K562 (cell line): ENCODE results near the gene STK32C. TPM values are rescaled to one million over a fixed set of nuclear protein-coding genes. Genes with fewer than 3 reads are reported as not detected.

Source experiments
- ATAC-seq: fragments of 200-7000 bp; cut with Tn5 transposase; 3 replicates; pipeline ENCODE4 v1.9.1; 2020; ENCODE audit warnings: moderate library complexity
- BruUV-seq: library from RNA; stranded (reverse); fragments of 400-500 nt; replicated peaks from 2 replicates; lab custom pipeline; 2021; lab: Mats Ljungman, UMichigan
- CTCF ChIA-PET: fragments of 300-600 bp; formaldehyde crosslinking; extraction: SDS; loops from one replicate; lab custom pipeline; 2021; ENCODE audit warnings: low intra/inter-chr PET ratio; lab: Yijun Ruan, JAX
- POLR2A ChIA-PET: fragments of 300-600, 350-650 bp; sonication (Branson Sonifier 250); formaldehyde crosslinking; extraction: SDS; loops from one replicate; lab custom pipeline; 2021; ENCODE audit warnings: antibody characterized with exemption, inconsistent platforms; lab: Yijun Ruan, JAX
- DNase-seq, 4 experiments: peaks; one replicate each; pipeline versions ENCODE4 v3.0.0 to v3.0.0-alpha.2; 2011 to 2018; ENCODE audit warnings: low spot score in 3 of 4, mixed read lengths in 3 of 4; ENCODE audit errors: extremely low read depth in 1 of 4
- FAIRE-seq: peaks from 2 replicates; lab custom pipeline; 2011; peaks lifted over from hg19 to GRCh38; lab: Jason Lieb, UNC
- H2AFZ ChIP-seq: 2 replicates; pipeline ENCODE4 v1.6.0; 2011; ENCODE audit warnings: low read depth, low read length, control low read depth, inconsistent platforms
- H3K27ac ChIP-seq: fragments of 200-600 bp; 3 replicates; pipeline ENCODE4 v1.8.0; 2011; ENCODE audit warnings: low read depth, mild to moderate bottlenecking, control low read depth, inconsistent platforms, low read length, moderate library complexity, mixed read lengths; ENCODE audit errors: extremely low read depth
- H3K27me3 ChIP-seq, 2 experiments: fragments of 300-600 bp in 1 of 2; 2 replicates in 1 of 2; 3 replicates in 1 of 2; pipeline versions ENCODE4 v1.6.0 to v1.8.0; 2011; ENCODE audit warnings: inconsistent platforms in 2 of 2, low read length in 2 of 2, mild to moderate bottlenecking in 1 of 2, mixed read lengths in 1 of 2, moderate library complexity in 1 of 2; ENCODE audit not compliant: control insufficient read depth in 2 of 2, insufficient read depth in 2 of 2
- H3K36me3 ChIP-seq: fragments of 300-600 bp; 3 replicates; pipeline ENCODE4 v1.8.0; 2011; ENCODE audit warnings: mild to moderate bottlenecking, low read length, inconsistent platforms; ENCODE audit not compliant: control insufficient read depth, insufficient read depth
- H3K4me1 ChIP-seq, 2 experiments: fragments of 200-600 bp in 1 of 2; replicated peaks in 1 of 2; 2 replicates in 1 of 2; 3 replicates in 1 of 2; pipeline versions ENCODE4 v1.5.1 to v1.8.0; 2011; ENCODE audit warnings: inconsistent platforms in 2 of 2, low read length in 2 of 2, mild to moderate bottlenecking in 1 of 2, mixed read lengths in 1 of 2, moderate library complexity in 1 of 2; ENCODE audit not compliant: control insufficient read depth in 2 of 2, insufficient read depth in 2 of 2
- H3K4me2 ChIP-seq: 2 replicates; pipeline ENCODE4 v1.6.1; 2011; ENCODE audit warnings: low read length, control low read depth, inconsistent platforms, mixed read lengths; ENCODE audit not compliant: insufficient read depth
- H3K4me3 ChIP-seq: fragments of 200-600 bp; sonication (generic), shearing (Covaris generic); 2 replicates; pipeline ENCODE4 v1.5.1; 2016; ENCODE audit warnings: control low read depth, inconsistent platforms
- H3K79me2 ChIP-seq: fragments of 200-600 bp; 3 replicates; pipeline ENCODE4 v1.8.0; 2011; ENCODE audit warnings: low read length, inconsistent platforms; ENCODE audit not compliant: control insufficient read depth, insufficient read depth
- H3K9ac ChIP-seq, 2 experiments: 2 replicates each; pipeline versions ENCODE4 v1.6.0 to v1.6.1; 2011; ENCODE audit warnings: low read depth in 2 of 2, low read length in 2 of 2, control low read depth in 1 of 2, inconsistent platforms in 1 of 2, mild to moderate bottlenecking in 1 of 2, mixed read lengths in 1 of 2; ENCODE audit not compliant: insufficient read depth in 1 of 2
- H3K9me1 ChIP-seq: one replicate; pipeline ENCODE4 v1.6.0; 2011; ENCODE audit warnings: inconsistent platforms, mild to moderate bottlenecking, low read length, moderate library complexity; ENCODE audit not compliant: control insufficient read depth, insufficient read depth
- H3K9me3 ChIP-seq: replicated peaks from 2 replicates; pipeline ENCODE4 v1.5.1; 2011; ENCODE audit warnings: low read depth, low read length, inconsistent platforms; ENCODE audit not compliant: control insufficient read depth, insufficient read depth
- H4K20me1 ChIP-seq: replicated peaks from 2 replicates; pipeline ENCODE4 v1.6.1; 2011; ENCODE audit warnings: low read length, inconsistent platforms, mixed read lengths; ENCODE audit not compliant: control insufficient read depth, insufficient read depth
- FOXK1 ChIP-seq: sonication (generic); formaldehyde crosslinking; IDR thresholded peaks from 2 replicates; pipeline ENCODE4 v1.8.0; 2022; ENCODE audit warnings: missing genetic modification reagents, mild to moderate bottlenecking, borderline replicate concordance
- HNRNPL ChIP-seq: fragments of 200-400 bp; formaldehyde crosslinking; IDR thresholded peaks from 2 replicates; pipeline ENCODE4 v1.6.1; 2017; ENCODE audit warnings: low read depth, mild to moderate bottlenecking, low read length
- IFI16 ChIP-seq: fragments of 250-450 bp; sonication (Bioruptor Pico); IDR thresholded peaks from 2 replicates; pipeline ENCODE4 v2.1.2; 2022; ENCODE audit warnings: mild to moderate bottlenecking, inconsistent platforms
- ZNF445 ChIP-seq: fragments of 250-450 bp; sonication (Bioruptor Pico); IDR thresholded peaks from 2 replicates; pipeline ENCODE4 v1.4.0; 2020; ENCODE audit warnings: low read depth, mild to moderate bottlenecking, moderate library complexity
- WGBS: fragments of 100-300 bp; shearing (Covaris generic); methylation state at CpG from one replicate; pipeline ENCODE4 v1.1.6; 2016; ENCODE audit warnings: low coverage, mixed read lengths; ENCODE audit not compliant: insufficient coverage; ENCODE audit errors: missing lambda C conversion rate; 5-methylcytosine and 5-hydroxymethylcytosine counted together
- in situ Hi-C: fragments of 300-500 bp; cut with MboI; formaldehyde crosslinking; loops from 4 replicates; pipeline ENCODE4 v1.15.0; 2018; ENCODE audit warnings: inconsistent platforms, mixed read lengths
- intact Hi-C: fragments of 100-400 bp; cut with micrococcal nuclease; formaldehyde crosslinking; loops from 2 replicates; pipeline ENCODE4 v1.14.2; 2022
- polyA plus RNA-seq, 8 experiments: library from polyadenylated mRNA; depleted of rRNA in 4 of 8; stranded (reverse) in 5 of 8; unstranded in 3 of 8; fragments of >200 nt; fragmentation: Nextera tagmentation in 2 of 8; fragmentation: Illumina TruSeq in 1 of 8; extraction: Ambion mirVana in 2 of 8; extraction: Trizol in 1 of 8; gene quantifications; 2 replicates each; pipeline versions ENCODE4 v1.2.1 to v1.2.3, GENCODE V29; 2011 to 2014; ENCODE audit warnings: inconsistent platforms in 1 of 8, missing spikeins in 1 of 8
- total RNA-seq, 7 experiments: library from RNA; depleted of rRNA in 6 of 7; stranded (reverse); fragments of >200 nt in 6 of 7; fragmentation: Illumina TruSeq in 2 of 7; extraction: Trizol in 2 of 7; gene quantifications; 2 replicates each; pipeline versions ENCODE4 v1.2.1 to v1.2.3, GENCODE V29; 2011 to 2021; ENCODE audit warnings: low replicate concordance in 1 of 7

The STK32C gene
- total and polyA plus RNA-seq, 9 of the 15 experiments (the other 6 are each of a cell fraction or from before 2014, with no cell fraction given): 1.5 to 20.9 (median 6.5) TPM

GRCh38 chr10:132226586-132227405 lies 81.0 kb downstream of the STK32C start:
- Histone ChIP-seq H3K4me3 (no peak overlapping the region), H3K9ac (no peak overlapping the region), H3K79me2 (no peaks in the 10 kb centered on the region), H2AFZ (no peak overlapping the region), H3K36me3 (no peaks in the 10 kb centered on the region), H4K20me1 (no peaks in the 10 kb centered on the region; the same call in 1 of the 2 replicates), H3K4me2 (no peak overlapping the region), H3K4me1 (peaks cover 0 to 40% of the 10 kb centered on the region in 2 experiments; a peak in 2 of 5 replicates), H3K9me1 (no peaks in the 10 kb centered on the region), H3K27me3 (peaks cover 0 to 38% of the 10 kb centered on the region in 2 experiments; a peak in 2 of 5 replicates), H3K27ac (no peak overlapping the region), H3K9me3 (no peaks in the 10 kb centered on the region)
- intact Hi-C loops (no loop called here), in situ Hi-C loops (loop anchor here (10.0 kb wide), 1 partner anchor 408 kb away; no protein-coding TSS in a partner anchor)
- FAIRE-seq (no peak), DNase-seq (no peak), ATAC-seq (no peak)
- no TSS peak for BruUV-seq
- 17% methylated on average over 15 of the region's 27 CpGs for WGBS
- CTCF ChIA-PET: no interaction called here
- TF ChIP-seq IFI16 (CRISPR knock-in tag) (no peak), ZNF445 (CRISPR knock-in tag) (no peak)
- POLR2A ChIA-PET: no interaction called here

- H3K9ac ChIP-seq: no peak overlapping the region
- ChIA-PET CTCF (no interaction called here), POLR2A (no interaction called here)
- no peaks in the 10 kb centered on the region for H3K9me1 ChIP-seq
- H3K4me2 ChIP-seq: no peak overlapping the region
- ATAC-seq: no peak
- in situ Hi-C loops (loop anchor here (10.0 kb wide), 1 partner anchor 409 kb away; no protein-coding TSS in a partner anchor), intact Hi-C loops (no loop called here)
- no peaks in the 10 kb centered on the region for H3K9me3 ChIP-seq
- FAIRE-seq: no peak
- H3K4me3 ChIP-seq: no peak overlapping the region
- peaks cover 0 to 28% of the 10 kb centered on the region in 2 experiments; a peak in 2 of 5 replicates for H3K27me3 ChIP-seq
- H4K20me1 ChIP-seq: no peaks in the 10 kb centered on the region; the same call in 1 of the 2 replicates
- H3K27ac ChIP-seq: no peak overlapping the region
- H3K4me1 ChIP-seq: peaks cover 0 to 38% of the 10 kb centered on the region in 2 experiments; a peak in 2 of 5 replicates
- 1% methylated on average over 7 of the region's 8 CpGs for WGBS
- H2AFZ ChIP-seq: no peak overlapping the region
- no peak for DNase-seq
- BruUV-seq: no TSS peak
- H3K36me3 ChIP-seq: no peaks in the 10 kb centered on the region
- no peaks in the 10 kb centered on the region for H3K79me2 ChIP-seq
- no peak for TF ChIP-seq FOXK1 (CRISPR knock-in tag)
- no peak for TF ChIP-seq HNRNPL
These were observed 81.9 kb downstream of the STK32C start for GRCh38 chr10:132225849-132226205.
